ENCODE results near the gene ALOX15. TPM values are rescaled to one million over a fixed set of nuclear protein-coding genes. Genes with fewer than 3 reads are reported as not detected.
"Not testable (repeated sequence)": the region's sequence is repeated elsewhere in the genome, so short reads cannot be mapped to it uniquely, and the experiment has no call there.

The ALOX15 gene
- total RNA-seq, 4 donors from 2014 or later: 0.12 TPM; not detected in 3

DNA sequence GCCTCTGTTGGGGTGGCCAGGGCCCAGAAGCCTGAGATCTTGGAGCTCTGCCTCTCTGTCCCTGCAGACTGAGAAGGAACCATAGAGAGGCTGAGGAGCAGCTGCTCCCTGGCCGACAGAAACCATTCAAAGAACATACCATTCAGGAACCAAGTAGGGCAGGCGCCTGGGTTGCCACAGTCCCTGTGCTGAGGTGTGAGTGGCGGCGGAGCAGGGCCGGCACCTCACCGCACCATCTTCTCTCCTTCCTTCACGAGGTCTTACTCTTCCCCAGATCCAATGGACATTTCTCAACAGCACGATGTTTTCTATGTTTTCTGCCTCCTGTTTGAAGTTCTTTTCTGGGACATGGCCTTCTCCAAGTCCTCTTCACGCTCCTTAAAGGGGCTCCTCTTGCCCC is 22.8 kb upstream of the ALOX15 start:
- 80 to 85% methylated on average over 9 of the region's 9 CpGs for WGBS, 2 donors (ENCODE audit: low coverage in 1 of 2)
- H3K27me3 ChIP-seq: peaks cover 19% of the 10 kb centered on the region
- H3K36me3 ChIP-seq: no peaks in the 10 kb centered on the region
- ATAC-seq: no peak
- no peaks in the 10 kb centered on the region for H3K4me1 ChIP-seq
- H3K4me3 ChIP-seq: no peak overlapping the region
- TF ChIP-seq EP300 (IDR thresholded peaks at IDR 0.05) (no peak), POLR2A (IDR thresholded peaks at IDR 0.05) (no peak), POLR2AphosphoS5 (IDR thresholded peaks at IDR 0.05) (no peak)
- TF ChIP-seq, protein P1, sequence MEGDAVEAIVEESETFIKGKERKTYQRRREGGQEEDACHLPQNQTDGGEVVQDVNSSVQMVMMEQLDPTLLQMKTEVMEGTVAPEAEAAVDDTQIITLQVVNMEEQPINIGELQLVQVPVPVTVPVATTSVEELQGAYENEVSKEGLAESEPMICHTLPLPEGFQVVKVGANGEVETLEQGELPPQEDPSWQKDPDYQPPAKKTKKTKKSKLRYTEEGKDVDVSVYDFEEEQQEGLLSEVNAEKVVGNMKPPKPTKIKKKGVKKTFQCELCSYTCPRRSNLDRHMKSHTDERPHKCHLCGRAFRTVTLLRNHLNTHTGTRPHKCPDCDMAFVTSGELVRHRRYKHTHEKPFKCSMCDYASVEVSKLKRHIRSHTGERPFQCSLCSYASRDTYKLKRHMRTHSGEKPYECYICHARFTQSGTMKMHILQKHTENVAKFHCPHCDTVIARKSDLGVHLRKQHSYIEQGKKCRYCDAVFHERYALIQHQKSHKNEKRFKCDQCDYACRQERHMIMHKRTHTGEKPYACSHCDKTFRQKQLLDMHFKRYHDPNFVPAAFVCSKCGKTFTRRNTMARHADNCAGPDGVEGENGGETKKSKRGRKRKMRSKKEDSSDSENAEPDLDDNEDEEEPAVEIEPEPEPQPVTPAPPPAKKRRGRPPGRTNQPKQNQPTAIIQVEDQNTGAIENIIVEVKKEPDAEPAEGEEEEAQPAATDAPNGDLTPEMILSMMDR (IDR thresholded peaks at IDR 0.05): no peak
- H3K27ac ChIP-seq: no peak overlapping the region
- no peaks in the 10 kb centered on the region for H3K9me3 ChIP-seq

DNA sequence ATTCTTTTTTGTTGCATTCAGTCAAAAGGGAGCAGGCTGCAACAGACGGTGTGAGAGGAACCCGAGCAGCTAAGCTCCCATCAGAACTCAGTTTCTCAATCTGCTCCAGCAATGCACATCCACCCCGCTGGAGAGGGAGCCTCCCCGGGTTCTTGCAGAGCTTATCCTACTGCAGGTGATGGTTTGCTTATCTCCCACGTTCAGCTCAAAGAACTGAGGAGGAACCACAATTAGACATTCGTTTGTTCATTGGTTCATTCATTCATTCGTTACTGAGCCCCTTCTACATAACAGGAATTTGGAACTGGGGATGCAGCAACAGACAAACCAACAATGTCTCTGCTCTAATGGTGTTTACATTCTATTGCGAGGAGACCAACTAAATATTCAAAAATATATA is 22.2 kb upstream of the ALOX15 start:
- WGBS, 2 donors (ENCODE audit: low coverage in 1 of 2): 50 to 74% methylated on average over 2 to 5 of the region's 8 CpGs
- H3K4me3 ChIP-seq: no peak overlapping the region
- H3K36me3 ChIP-seq: no peaks in the 10 kb centered on the region
- ATAC-seq: no peak
- H3K27me3 ChIP-seq: peaks cover 19% of the 10 kb centered on the region
- no peaks in the 10 kb centered on the region for H3K4me1 ChIP-seq
- H3K9me3 ChIP-seq: no peaks in the 10 kb centered on the region
- TF ChIP-seq, protein P1 (IDR thresholded peaks at IDR 0.05): no peak
- TF ChIP-seq EP300 (IDR thresholded peaks at IDR 0.05) (no peak), POLR2A (IDR thresholded peaks at IDR 0.05) (no peak), POLR2AphosphoS5 (IDR thresholded peaks at IDR 0.05) (no peak)
- H3K27ac ChIP-seq: no peak overlapping the region

DNA sequence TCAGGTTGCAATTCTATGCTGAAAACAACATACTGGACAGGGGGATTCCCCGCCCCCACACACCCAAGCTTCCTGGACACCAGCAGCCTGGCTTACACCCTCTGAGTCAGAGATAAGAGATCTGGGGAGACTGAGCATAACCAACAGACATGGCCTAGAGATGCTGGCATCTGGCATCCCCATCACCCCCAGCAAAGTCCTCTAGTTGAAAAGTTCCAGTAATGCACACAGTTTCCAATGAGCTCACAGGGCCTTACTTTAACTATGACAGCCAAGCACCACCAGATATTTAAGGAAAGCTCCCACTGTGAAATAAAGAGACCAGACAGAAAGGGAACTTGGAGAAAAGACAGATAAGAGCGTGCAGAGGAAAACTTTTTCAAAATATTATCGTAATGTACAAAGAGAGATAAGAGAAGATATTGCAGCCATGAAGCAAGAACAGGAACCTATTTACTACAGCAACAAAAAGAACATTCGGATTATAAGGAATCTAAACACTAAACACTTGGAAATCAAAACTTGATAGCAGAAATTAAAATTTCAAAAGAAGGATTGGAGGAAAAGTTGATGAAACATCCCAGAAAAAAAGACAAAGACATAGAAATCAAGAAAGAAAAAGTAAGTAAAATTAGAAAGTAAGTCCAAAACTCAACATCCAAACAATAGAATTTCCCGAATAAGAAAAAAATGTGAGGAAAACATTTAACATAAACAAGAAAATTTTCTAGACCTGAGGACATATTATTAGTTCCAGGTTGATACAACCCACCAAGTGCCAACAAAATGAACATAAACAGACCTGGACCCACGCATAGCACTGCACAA is 17.2 kb upstream of the ALOX15 start:
- H3K4me1 ChIP-seq: no peaks in the 10 kb centered on the region
- no peak for TF ChIP-seq POLR2A (IDR thresholded peaks at IDR 0.05)
- TF ChIP-seq EP300 (IDR thresholded peaks at IDR 0.05): no peak
- no peak for TF ChIP-seq POLR2AphosphoS5 (IDR thresholded peaks at IDR 0.05)
- TF ChIP-seq, protein P1 (IDR thresholded peaks at IDR 0.05): no peak
- no peak overlapping the region for H3K27ac ChIP-seq
- WGBS, 2 donors (ENCODE audit: low coverage in 1 of 2): 58 to 81% methylated on average over 5 to 6 of the region's 6 CpGs
- peaks cover 53% of the 10 kb centered on the region for H3K27me3 ChIP-seq
- H3K4me3 ChIP-seq: no peak overlapping the region
- ATAC-seq: no peak
- no peaks in the 10 kb centered on the region for H3K9me3 ChIP-seq
- no peaks in the 10 kb centered on the region for H3K36me3 ChIP-seq

DNA sequence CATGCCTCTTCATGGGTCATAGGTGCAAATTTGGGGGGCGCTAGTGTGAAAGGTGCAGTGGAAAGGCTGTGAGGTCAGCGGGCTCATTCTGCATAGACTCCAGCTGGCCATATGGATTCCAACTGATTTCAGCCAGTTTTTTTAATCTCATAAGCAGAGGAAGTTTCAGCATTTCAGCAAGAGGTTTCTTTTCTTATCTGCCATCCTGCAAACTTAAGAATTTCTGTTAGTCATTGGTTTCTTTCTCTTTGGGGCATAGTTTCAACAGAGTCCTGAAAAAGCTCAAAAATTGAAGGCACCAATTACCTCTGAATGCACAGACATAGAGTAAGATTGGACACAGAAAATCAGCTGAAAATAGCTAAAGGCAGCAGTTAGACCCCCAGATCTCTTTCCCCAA is 16.2 kb upstream of the ALOX15 start:
- ATAC-seq: no peak
- no peaks in the 10 kb centered on the region for H3K36me3 ChIP-seq
- TF ChIP-seq POLR2A (IDR thresholded peaks at IDR 0.05) (no peak), POLR2AphosphoS5 (IDR thresholded peaks at IDR 0.05) (no peak), EP300 (IDR thresholded peaks at IDR 0.05) (no peak)
- TF ChIP-seq, protein P1 (IDR thresholded peaks at IDR 0.05): no peak
- 65 to 90% methylated on average over 2 of the region's 2 CpGs for WGBS, 2 donors (ENCODE audit: low coverage in 1 of 2)
- no peaks in the 10 kb centered on the region for H3K4me1 ChIP-seq
- peaks cover 59% of the 10 kb centered on the region for H3K27me3 ChIP-seq
- H3K4me3 ChIP-seq: no peak overlapping the region
- no peaks in the 10 kb centered on the region for H3K9me3 ChIP-seq
- H3K27ac ChIP-seq: no peak overlapping the region

DNA sequence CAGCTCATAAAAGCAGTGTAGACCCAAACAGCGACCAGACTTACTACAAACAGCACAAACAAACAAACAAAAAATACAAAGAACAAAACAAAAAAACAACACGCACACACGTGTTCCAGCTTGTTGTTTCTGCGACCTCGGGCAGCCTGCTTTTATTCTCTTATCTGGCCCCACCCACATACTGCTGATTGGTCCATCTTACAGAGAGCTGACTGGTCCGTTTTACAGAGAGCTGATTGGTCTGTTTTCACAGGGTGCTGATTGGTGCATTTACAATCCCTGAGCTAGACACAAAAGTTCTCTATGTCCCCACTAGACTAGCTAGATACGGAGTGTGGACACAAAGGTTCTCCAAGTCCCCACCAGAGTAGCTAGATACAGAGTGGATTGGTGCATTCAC is 14.5 kb upstream of the ALOX15 start:
- ATAC-seq, H3K4me1 ChIP-seq, H3K9me3 ChIP-seq, H3K4me3 ChIP-seq, H3K36me3 ChIP-seq, H3K27ac ChIP-seq: not testable (repeated sequence)
- H3K27me3 ChIP-seq: peaks cover 68% of the 10 kb centered on the region
- WGBS, 2 donors (ENCODE audit: low coverage in 1 of 2): 86 to 93% methylated on average over 2 to 7 of the region's 7 CpGs

Measured in gastroesophageal sphincter (tissue), 4 donors.